ENCODE data around the gene PRPF40A.

The PRPF40A gene

DNA sequence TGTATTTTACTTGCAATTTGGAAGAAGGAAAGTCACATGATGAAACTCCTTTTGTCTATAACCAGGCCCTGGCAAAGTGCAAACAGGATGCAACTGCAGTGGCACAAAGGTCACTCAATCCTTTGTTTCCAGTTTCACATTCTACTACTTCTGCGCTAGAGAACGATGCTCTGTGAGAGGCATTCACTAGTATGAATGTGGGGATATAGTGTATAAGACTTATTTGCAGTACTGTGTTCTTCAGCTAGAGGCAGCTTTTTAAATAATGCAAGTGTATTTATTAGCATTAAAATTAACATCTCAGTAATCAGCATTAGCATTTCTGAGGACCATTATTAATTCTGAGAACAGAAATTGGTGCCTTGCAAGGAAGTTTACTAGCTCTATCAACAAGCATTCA is 68.9 kb downstream of the PRPF40A start:
- DNase-seq, result no peak

DNA sequence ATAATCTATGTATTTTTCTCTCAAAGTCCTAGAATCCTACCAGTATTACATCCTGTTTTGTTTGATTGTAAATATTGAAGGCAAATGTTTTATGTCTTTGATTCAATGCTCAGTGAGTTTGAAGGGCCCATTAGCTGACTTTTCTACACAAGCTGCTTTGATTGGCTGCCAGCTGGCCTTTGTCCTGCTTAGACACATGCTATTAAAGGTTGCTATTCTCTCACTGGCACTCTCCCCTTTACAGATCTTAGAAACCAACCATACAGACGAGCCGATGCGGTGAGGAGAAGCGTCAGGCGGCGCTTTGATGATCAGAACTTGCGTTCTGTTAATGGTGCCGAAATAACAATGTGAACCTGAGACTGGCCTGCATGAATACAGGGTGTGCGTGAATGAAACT is 69.7 kb downstream of the PRPF40A start:
- DNase-seq, result no peak

DNA sequence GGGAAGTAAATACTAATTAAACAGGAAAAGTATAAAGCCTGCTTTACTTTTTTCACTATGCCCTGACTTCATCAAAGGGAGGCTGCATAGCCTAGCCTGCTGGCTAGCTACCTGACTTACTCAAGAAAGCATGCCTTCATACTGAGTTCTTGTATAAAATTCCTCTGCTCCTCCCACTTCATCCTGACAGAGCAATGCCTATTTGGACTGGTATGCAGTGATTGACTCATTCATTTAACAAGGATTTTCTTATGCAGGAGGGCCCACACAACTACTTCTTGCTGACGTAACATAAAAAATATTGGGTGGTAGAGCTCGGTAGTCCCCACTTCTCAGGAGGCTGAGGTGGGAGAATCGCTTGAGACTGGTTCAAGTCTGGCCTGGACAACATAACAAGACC is 70.5 kb downstream of the PRPF40A start:
- no peak for DNase-seq

DNA sequence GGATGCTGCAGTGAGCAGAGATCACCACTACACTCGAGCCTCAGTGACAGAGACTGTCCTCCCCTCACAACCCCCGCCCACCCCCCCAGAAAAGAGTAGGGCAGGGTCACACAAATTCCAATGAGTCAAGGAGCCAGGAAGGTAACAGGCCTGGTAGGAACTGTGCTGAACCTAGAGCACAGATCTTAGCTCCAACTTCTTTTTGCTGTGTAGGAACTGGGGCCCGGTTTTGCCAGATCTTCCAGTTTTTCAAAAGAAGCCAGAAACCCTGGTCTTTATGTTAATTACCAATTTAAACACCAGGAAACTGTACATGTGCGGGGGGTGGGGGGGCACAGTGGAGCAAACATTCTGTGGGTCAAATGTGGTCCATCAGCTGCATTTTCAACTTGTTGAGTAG is 71.0 kb downstream of the PRPF40A start:
- no peak for DNase-seq

DNA sequence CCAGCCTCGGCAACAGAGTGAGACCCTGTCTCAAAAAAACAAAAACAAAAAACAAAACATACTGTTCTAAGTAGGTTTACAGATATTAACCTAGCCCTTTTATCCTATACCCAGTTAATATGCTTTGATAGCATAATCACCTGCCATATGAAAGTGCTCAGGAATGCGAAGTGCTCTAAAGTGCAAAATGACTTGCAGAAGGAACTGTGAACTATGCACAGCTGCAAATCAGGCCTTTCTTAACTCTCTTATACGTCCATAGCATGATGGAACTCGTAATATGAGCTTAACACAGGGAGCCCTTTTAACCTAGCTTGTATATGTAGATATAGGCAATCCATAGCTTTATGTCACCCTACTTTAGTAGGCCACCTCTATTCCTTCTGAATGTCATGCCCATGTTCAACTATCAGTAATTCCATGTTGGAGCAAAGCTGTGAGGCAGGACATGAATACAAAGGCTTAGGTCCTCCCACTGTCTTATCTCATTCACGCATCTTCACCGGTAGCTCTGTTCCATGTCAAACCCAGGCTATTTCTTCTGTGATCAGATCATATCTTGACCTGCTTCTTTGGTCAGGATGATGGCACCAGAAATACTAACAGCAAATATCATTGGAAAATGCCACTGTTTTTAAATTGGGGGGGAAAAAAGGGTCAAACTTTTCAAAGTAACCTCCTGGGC is 72.9 kb downstream of the PRPF40A start:
- DNase-seq, result no peak

DNA sequence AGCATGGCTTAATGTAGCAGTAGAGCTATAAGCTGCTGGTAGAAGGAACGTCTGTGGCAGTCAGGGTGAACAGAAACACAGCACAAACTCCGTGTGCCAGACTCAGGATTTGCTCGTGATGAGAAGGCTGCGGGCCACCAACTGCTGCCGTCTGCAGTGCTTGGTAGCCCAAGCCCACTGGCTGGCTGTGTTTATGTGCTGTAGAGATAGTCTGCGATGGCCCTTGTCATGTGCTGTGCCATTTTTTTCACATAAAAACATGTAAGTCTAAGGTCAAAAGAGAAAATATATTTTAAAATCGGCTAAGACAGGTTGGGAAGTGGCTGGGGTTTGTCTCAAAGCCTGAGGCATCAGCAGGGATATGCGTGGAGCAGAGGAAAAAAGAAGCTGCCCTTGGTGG is 78.7 kb downstream of the PRPF40A start:
- DNase-seq, result no peak

DNA sequence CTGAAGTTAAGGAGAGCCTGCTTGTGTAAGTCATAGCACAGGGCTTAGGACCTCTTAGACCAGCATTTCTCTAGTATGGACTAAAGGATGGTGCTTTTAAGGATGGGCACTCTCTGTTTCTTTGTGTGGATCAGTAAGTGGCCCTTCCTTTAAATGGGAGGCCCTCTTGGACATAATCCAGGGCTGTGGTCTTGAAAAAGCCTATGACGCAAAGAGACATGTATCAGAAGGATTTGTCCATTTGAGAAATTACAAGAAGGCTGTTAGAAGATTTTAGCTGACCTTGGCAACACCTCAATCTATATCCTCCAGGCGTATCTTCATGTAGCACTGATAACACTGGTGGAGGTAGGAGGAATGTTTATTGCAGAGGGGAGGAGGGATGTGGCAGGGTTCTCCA is 79.2 kb downstream of the PRPF40A start:
- DNase-seq, result no peak

DNA sequence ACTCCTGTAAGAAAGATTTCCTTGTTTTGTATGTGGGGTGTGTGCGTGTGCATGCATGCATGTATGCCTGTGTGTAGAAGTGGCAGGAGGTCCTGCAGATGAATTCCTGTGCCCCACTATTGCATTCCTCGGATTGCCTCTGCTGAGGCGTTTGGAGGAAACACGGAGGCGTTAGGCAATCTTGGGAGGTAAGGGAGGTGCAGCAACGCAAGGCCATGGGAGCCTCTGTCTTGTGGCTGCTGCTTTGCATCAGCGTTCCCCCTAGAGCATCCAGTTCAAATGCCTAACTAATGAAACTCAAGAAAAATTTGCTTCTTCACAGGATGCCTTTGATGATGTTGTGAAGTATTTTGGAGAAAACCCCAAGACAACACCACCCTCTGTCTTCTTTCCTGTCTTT is 80.0 kb downstream of the PRPF40A start:
- no peak for DNase-seq

DNA sequence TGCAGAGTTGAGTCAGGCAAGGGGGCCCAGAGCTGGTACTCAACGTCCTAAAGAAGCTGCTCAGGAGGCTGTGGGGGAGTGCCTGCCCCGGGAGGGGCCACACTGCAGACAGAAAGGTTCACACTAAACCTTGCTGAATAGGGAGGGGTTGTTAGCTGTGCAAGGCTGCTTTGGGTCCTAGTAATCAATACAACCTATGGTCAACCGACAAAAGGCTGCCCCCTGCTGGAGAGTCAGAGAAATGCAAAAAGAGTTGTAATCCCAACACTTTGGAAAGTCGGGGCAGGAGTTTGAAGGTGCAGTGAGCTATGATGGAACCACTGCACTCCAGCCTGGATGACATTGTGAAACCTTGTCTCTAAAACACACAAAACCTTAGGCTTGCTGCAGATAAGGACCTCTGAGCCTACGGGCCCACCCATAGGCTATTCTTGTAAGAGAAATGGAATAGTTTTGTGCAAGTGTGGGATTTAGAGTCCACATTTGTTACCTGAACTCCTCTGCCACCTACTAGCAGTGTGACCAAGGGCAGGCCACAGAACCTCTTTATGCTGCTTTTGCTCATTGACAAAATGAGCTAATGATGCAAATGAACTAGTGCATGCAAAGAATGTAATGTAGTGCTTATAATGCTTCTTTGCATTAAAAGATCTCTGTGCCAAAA is 81.5 kb downstream of the PRPF40A start:
- peak; percentile 78 for DNase-seq

DNA sequence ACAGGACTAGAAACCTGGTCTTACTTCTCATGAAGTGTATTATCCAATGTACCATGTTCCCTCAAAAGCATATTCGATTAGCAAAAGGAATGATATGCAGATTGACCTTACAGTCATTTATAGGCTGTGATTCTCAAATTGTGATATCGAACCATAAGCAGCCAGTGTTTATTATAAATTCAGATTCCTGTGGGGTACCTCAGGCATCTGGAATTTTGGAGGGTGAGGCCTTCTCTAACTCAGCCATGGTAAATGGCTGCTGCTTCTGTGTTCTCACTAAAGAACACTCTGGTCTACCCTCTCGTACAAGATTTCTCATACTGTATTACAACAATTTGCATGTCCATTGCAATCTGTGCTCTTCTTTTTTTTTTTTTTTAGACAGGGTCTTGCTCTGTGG is 84.5 kb downstream of the PRPF40A start:
- DNase-seq, result no peak

DNA sequence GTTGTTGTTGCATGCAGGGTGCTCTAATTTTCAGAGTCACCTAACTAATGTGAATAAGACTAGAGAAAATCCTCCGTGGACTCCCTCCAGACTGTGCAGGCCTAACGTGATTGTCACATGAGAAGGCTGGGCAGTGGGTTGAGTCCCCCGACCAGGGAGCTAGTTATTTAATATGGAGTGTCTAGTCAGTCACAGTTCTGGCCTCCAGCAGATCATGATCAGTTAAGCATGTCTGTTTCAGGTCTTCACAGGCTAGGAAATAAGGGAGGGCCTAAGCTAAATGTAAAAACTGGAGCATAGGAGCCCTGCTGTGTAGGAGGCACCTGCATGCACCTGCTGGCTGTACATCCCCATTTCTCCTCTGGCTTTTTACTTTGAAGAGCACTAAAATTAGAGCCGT is 86.8 kb downstream of the PRPF40A start:
- no peak for DNase-seq

DNA sequence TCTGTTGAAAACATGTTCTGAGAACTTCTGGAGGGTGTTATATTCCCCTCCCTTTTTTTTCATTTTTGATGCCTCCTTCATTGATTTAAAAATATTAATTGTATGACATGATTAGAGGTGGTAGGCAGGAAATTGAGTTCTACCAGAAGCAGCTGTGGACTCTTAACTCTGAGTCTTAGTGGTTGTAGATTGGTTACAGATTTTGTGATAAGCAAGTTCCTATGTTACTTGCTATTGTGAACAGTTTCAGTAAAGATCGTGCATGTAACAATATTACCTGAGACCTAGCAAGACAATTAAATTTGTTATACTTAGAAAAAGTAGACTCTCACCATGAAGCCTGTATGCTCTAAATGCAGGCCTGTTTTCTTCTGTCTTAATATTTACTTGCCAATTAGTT is 88.1 kb downstream of the PRPF40A start:
- DNase-seq, result no peak

DNA sequence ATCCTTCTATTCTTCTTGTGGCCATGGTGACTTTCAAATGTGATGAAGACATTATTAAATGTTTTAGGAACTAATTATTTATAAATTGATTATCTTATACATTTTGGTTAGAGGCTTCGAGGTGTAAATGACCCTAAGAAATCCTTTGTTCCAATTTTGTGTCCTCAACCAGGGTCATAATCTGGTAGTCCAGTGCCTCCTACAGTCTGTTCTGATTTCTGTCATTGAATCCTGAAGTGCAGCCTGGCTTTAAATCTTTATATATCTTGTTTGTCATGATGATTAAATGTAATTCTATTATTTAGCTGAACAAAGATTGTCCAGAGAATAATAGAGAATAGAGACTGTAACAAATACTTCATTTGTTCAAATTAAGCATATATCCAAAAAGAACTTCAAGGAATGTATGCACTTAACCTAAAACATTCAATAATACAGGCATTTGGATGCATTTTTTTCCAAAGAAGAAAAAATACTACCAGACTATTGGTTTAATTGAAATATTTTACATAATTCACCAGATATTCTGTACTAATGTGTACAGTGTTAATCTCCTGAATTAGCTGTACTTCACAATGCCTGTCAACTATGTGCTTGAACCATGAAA is 89.8 kb downstream of the PRPF40A start:
- DNase-seq, result no peak

DNA sequence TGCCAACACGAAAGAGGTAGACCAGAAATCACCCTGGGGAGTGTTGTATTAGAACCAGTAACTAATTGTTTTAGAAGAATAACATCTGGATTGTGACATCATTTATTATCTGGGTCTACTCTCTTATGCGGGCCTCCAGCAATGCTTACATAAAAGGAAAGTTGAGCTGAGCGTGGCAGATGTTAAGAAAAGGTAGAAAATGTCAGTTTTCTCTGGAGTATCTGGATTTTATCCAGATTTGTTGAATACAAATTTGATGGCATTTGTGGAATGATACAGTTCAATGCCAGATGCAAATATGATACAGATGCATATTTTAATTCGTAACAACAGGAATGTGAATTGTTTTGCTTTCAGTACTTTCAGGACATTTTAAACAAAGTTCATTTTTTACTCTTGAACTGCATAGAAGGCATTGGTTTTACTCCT is 90.3 kb downstream of the PRPF40A start:
- no peak for DNase-seq

DNA sequence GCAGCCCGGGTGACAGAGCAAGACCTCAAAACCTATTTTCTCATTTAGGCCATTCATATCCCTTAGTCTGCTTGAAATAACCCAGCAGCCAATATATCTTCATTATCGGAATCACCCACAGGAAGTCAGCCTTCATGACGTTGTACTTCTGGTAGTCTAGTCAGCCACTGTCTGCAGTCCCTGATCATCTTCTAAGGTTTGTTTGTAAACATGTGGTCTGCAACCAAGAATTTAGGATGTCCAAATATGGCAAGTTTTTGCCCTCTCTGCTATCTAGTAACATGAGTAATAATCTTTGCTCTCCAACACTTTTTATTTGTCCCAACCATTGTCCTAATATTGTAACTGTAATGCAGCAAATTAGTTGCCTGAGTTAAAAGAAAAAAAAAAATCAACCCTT is 92.5 kb downstream of the PRPF40A start:
- no peak for DNase-seq

DNA sequence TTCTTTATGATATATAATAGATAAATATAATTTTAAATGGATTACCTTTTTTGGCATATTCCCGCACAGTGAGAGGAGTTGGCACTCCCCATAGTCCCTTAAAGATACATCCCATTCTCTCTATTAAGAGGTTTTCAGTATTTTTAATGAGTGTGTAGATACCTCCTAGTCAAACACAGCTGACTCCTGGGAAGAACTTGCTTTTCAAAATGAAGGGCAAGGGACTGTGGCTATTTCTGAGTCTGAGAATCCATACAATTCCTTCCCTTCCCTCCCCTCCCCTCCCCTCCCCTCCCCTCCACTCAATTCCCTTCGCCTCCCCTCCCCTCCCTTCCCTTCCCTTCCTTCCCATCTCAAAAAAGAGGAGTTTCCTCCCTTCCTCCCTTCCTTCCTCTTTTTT is 93.5 kb downstream of the PRPF40A start:
- no peak for DNase-seq

DNA sequence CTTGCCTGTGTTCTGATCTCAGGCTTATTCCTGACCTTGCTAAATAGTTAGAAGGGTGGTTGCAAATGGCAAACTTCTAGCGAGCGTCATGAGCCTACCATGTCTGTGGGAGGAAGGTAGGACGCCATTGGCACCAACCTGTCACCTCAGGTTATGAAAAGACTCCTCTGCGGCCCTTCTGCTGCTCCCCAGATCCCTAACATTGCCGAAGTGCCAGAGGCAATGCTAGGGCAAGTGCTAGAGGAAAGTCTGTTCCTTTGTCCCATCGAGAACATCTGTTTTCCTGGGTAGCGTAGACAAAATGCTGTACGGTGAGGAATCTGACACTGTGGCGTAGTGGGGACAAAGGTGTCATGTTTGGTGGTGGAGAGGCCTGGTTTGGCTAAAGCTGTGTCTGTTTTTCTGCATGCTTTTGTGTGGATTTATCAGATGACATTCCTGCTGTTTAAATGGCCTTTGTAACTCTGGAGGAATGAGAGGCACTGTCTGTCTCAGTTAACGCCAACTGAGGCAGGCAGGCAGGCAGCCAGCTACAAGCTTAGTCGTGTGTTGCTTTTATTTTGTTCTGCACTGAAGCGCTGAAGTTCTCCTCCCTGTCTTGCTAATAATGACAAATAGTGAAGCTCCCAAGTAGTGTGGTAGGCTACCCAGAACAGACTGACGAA is 94.1 kb downstream of the PRPF40A start:
- DNase-seq, result no peak

DNA sequence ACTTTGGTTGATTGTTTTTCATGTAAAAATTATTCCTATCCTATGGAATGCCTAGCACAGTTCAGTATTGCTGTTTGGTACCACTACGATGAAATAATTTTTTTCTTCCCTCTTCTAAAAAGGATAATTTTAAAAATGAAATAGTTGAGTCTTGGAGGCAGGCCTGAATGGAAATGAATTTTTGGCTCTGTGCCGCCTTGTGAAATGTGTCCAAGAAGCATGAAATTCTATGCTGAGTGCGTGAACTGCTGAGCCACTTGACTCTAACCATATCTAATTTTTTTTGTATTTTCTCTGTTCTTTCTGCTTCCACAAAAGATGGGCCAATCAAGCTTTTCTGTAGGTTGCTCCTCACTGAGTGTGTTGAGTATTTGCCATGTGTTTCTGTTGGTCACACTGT is 95.0 kb downstream of the PRPF40A start:
- DNase-seq, result no peak

DNA sequence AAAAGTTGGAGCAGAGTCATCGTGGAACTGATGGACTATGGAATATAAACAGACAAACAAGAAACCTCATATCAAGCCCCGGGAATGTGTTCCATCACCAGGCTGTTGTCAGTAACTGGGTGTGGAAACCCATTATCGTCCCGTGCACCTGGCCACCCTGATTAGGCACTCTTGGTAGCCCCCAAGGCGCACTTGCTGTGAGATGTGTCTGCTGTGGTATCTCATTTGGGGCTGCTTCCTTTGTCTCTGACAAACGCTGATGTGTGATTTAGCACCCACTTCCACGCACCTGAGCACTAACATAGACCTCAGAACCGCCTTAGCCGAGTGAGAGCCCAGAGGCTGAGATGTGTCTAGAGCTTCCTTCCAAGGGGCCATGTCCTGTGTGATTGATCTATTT is 96.3 kb downstream of the PRPF40A start:
- DNase-seq, result no peak

DNA sequence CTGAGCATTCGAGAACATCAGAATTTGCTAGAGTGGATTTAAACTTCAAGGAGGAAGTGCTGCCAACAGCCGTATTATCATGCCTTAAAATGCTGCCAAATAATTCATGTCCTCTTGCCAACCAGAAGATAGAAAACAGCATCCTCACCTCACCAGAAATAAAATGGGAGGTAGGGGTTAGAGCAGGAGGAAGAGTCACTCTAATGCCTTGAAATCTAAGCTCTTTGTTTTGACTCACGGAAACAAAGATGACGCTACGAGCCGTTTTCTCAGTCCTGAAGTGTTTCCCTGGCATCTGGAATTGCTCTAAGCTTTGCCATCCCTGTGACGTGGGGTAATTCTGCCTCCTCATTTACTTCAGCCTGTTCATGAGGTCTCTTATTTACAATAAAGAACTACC is 97.1 kb downstream of the PRPF40A start:
- DNase-seq, result no peak

DNA sequence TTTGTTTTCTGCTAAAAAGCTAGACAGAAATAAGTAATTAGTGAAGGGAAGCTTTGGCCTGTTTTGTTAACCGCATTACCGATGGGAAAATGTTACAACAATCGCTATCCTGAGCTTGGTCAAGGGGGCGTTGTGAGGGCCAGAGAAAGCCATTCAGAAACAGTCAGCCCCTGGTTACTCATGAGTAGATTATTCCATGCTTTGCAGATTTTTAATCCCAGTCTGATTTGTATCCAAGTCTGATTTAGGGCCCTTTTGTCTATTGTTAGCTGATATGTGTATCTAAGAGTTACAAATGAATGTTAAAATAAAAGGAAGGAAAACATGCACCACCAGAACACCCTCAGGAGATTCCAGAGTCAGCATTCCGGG is 99.1 kb downstream of the PRPF40A start:
- DNase-seq, result no peak

DNA sequence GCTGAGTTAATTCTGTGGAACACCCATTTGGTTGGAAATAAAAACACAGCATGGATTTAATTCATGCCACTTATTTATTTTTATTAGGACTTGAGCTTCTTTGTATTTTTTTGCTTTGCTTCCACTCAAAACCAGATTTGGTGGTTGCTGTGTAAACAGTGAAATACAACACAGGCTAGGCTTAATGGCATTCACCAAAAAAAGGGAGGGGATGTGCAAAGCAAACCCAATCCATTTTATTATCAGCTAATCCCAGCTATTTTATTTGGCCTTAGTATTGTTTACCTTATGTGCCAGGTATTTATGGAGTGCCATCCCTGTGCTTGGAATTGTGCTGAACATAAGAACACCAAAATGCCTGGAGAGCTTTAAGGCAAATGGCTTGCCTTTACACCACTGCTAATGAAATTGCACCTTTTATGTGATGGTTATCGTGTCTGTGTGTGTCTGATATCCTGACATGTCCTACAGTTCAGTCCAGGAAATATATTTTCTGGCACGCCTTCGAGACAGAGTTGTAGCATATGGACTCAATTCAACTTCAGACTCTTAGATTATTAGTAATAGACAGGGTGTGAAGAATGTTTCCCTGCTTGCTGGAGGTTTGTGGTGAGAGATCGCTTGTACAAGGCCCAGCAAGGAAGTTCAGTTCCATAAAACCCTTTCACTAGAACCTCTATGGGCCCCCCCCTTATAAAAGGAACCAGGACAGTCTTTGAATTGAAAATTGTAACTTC is 99.6 kb downstream of the PRPF40A start:
- no peak for DNase-seq

DNA sequence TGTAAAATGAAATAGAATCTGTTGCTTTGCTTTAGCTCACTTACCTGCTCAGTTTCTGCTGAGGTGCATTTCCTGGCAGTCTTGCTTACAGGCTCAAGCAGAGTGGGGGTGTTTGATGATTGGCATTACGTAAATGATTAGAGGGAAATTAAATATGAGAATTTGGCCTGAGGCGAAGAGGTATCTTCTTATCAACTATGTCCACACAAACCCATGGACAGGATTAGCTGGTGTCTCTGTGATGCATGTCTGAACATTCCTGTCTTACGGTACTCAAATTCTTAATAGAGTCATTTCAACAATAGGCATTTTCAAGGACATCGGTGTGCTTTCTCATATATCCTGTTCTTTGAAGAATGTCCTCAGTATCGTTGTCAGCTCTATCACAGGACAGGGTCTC is 102.1 kb downstream of the PRPF40A start:
- no peak for DNase-seq

Measured in stimulated activated CD4-positive, alpha-beta T cell treated with anti-CD3 and anti-CD28 coated beads, Interleukin-15, amount 100 ng/mL, for 24 hours (primary cell).